Spleen (tissue), 7 donors: ENCODE measurements around the gene MAGEB17.

ENCODE experiments used
- POLR2AphosphoS5 ChIP-seq, 3 donors: sonication (generic); formaldehyde crosslinking; IDR thresholded peaks; one replicate each; pipeline ENCODE4 v1.5.1; 2017; ENCODE audit warnings: antibody characterized with exemption in 3 of 3
- TF ChIP-seq, protein P1 (sequence below), 11 experiments: fragments of 200-600 bp in 7 of 11; fragments of 450-650 bp in 4 of 11; sonication (generic) in 4 of 11; IDR thresholded peaks in 8 of 11; conservative IDR thresholded peaks in 3 of 11; 1 replicate in 7 of 11; 2 replicates in 4 of 11; pipeline versions ENCODE4 v1.4.0 to v1.8.0; 2016 to 2021; ENCODE audit warnings: antibody characterized with exemption in 11 of 11, inconsistent platforms in 4 of 11, mild to moderate bottlenecking in 1 of 11
- donor health status: DM: no; HTN: no; CAD: no; lungs with moderate emphysema.
- donor health status: DM: no; HTN: no; CAD: no.
- donor health status: DM: no; HTN: no; CAD: no.

GRCh38 chrX:16144420-16144819 is 22.9 kb upstream of the MAGEB17 start:
- TF ChIP-seq, protein P1, sequence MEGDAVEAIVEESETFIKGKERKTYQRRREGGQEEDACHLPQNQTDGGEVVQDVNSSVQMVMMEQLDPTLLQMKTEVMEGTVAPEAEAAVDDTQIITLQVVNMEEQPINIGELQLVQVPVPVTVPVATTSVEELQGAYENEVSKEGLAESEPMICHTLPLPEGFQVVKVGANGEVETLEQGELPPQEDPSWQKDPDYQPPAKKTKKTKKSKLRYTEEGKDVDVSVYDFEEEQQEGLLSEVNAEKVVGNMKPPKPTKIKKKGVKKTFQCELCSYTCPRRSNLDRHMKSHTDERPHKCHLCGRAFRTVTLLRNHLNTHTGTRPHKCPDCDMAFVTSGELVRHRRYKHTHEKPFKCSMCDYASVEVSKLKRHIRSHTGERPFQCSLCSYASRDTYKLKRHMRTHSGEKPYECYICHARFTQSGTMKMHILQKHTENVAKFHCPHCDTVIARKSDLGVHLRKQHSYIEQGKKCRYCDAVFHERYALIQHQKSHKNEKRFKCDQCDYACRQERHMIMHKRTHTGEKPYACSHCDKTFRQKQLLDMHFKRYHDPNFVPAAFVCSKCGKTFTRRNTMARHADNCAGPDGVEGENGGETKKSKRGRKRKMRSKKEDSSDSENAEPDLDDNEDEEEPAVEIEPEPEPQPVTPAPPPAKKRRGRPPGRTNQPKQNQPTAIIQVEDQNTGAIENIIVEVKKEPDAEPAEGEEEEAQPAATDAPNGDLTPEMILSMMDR (IDR thresholded peaks at IDR 0.05 in 8 of 11, conservative IDR thresholded peaks at IDR 0.05 in 3 of 11): no peak
- TF ChIP-seq POLR2AphosphoS5 (IDR thresholded peaks at IDR 0.05): no peak
